K562 (cell line): ENCODE results near the gene ITSN1. TPM values are rescaled to one million over a fixed set of nuclear protein-coding genes. Genes with fewer than 3 reads are reported as not detected.

Experiments
- ATAC-seq: fragments of 200-7000 bp; cut with Tn5 transposase; 3 replicates; pipeline ENCODE4 v1.9.1; 2020; ENCODE audit warnings: moderate library complexity
- BruUV-seq: library from RNA; stranded (reverse); fragments of 400-500 nt; replicated peaks from 2 replicates; lab custom pipeline; 2021; lab: Mats Ljungman, UMichigan
- CTCF ChIA-PET: fragments of 300-600 bp; formaldehyde crosslinking; extraction: SDS; loops from one replicate; lab custom pipeline; 2021; ENCODE audit warnings: low intra/inter-chr PET ratio; lab: Yijun Ruan, JAX
- POLR2A ChIA-PET: fragments of 300-600, 350-650 bp; sonication (Branson Sonifier 250); formaldehyde crosslinking; extraction: SDS; loops from one replicate; lab custom pipeline; 2021; ENCODE audit warnings: antibody characterized with exemption, inconsistent platforms; lab: Yijun Ruan, JAX
- DNase-seq, 4 experiments: peaks; one replicate each; pipeline versions ENCODE4 v3.0.0 to v3.0.0-alpha.2; 2011 to 2018; ENCODE audit warnings: low spot score in 3 of 4, mixed read lengths in 3 of 4; ENCODE audit errors: extremely low read depth in 1 of 4
- FAIRE-seq: peaks from 2 replicates; lab custom pipeline; 2011; peaks lifted over from hg19 to GRCh38; lab: Jason Lieb, UNC
- H2AFZ ChIP-seq: 2 replicates; pipeline ENCODE4 v1.6.0; 2011; ENCODE audit warnings: low read depth, low read length, control low read depth, inconsistent platforms
- H3K27ac ChIP-seq: fragments of 200-600 bp; 3 replicates; pipeline ENCODE4 v1.8.0; 2011; ENCODE audit warnings: low read depth, mild to moderate bottlenecking, control low read depth, inconsistent platforms, low read length, moderate library complexity, mixed read lengths; ENCODE audit errors: extremely low read depth
- H3K27me3 ChIP-seq, 2 experiments: fragments of 300-600 bp in 1 of 2; 2 replicates in 1 of 2; 3 replicates in 1 of 2; pipeline versions ENCODE4 v1.6.0 to v1.8.0; 2011; ENCODE audit warnings: inconsistent platforms in 2 of 2, low read length in 2 of 2, mild to moderate bottlenecking in 1 of 2, mixed read lengths in 1 of 2, moderate library complexity in 1 of 2; ENCODE audit not compliant: control insufficient read depth in 2 of 2, insufficient read depth in 2 of 2
- H3K36me3 ChIP-seq: fragments of 300-600 bp; 3 replicates; pipeline ENCODE4 v1.8.0; 2011; ENCODE audit warnings: mild to moderate bottlenecking, low read length, inconsistent platforms; ENCODE audit not compliant: control insufficient read depth, insufficient read depth
- H3K4me1 ChIP-seq, 2 experiments: fragments of 200-600 bp in 1 of 2; replicated peaks in 1 of 2; 2 replicates in 1 of 2; 3 replicates in 1 of 2; pipeline versions ENCODE4 v1.5.1 to v1.8.0; 2011; ENCODE audit warnings: inconsistent platforms in 2 of 2, low read length in 2 of 2, mild to moderate bottlenecking in 1 of 2, mixed read lengths in 1 of 2, moderate library complexity in 1 of 2; ENCODE audit not compliant: control insufficient read depth in 2 of 2, insufficient read depth in 2 of 2
- H3K4me2 ChIP-seq: 2 replicates; pipeline ENCODE4 v1.6.1; 2011; ENCODE audit warnings: low read length, control low read depth, inconsistent platforms, mixed read lengths; ENCODE audit not compliant: insufficient read depth
- H3K4me3 ChIP-seq: fragments of 200-600 bp; sonication (generic), shearing (Covaris generic); 2 replicates; pipeline ENCODE4 v1.5.1; 2016; ENCODE audit warnings: control low read depth, inconsistent platforms
- H3K79me2 ChIP-seq: fragments of 200-600 bp; 3 replicates; pipeline ENCODE4 v1.8.0; 2011; ENCODE audit warnings: low read length, inconsistent platforms; ENCODE audit not compliant: control insufficient read depth, insufficient read depth
- H3K9ac ChIP-seq, 2 experiments: 2 replicates each; pipeline versions ENCODE4 v1.6.0 to v1.6.1; 2011; ENCODE audit warnings: low read depth in 2 of 2, low read length in 2 of 2, control low read depth in 1 of 2, inconsistent platforms in 1 of 2, mild to moderate bottlenecking in 1 of 2, mixed read lengths in 1 of 2; ENCODE audit not compliant: insufficient read depth in 1 of 2
- H3K9me1 ChIP-seq: one replicate; pipeline ENCODE4 v1.6.0; 2011; ENCODE audit warnings: inconsistent platforms, mild to moderate bottlenecking, low read length, moderate library complexity; ENCODE audit not compliant: control insufficient read depth, insufficient read depth
- H3K9me3 ChIP-seq: replicated peaks from 2 replicates; pipeline ENCODE4 v1.5.1; 2011; ENCODE audit warnings: low read depth, low read length, inconsistent platforms; ENCODE audit not compliant: control insufficient read depth, insufficient read depth
- H4K20me1 ChIP-seq: replicated peaks from 2 replicates; pipeline ENCODE4 v1.6.1; 2011; ENCODE audit warnings: low read length, inconsistent platforms, mixed read lengths; ENCODE audit not compliant: control insufficient read depth, insufficient read depth
- BCOR ChIP-seq: fragments of 450-650 bp; IDR thresholded peaks from 2 replicates; pipeline ENCODE4 v1.6.1; 2016
- BRD9 ChIP-seq: fragments of 450-650 bp; IDR thresholded peaks from 2 replicates; pipeline ENCODE4 v1.6.1; 2018; ENCODE audit warnings: low read depth; ENCODE audit not compliant: partially characterized antibody
- KDM1A ChIP-seq, 2 experiments: fragments of 450-650 bp; IDR thresholded peaks; 2 replicates each; pipeline ENCODE4 v1.6.1; 2016; ENCODE audit warnings: mild to moderate bottlenecking in 2 of 2
- KDM2B ChIP-seq: fragments of 250-450 bp; sonication (Bioruptor Pico); IDR thresholded peaks from 2 replicates; pipeline ENCODE4 v1.8.0; 2021; ENCODE audit warnings: mild to moderate bottlenecking, moderate library complexity
- NCOR1 ChIP-seq: fragments of 450-650 bp; IDR thresholded peaks from 2 replicates; pipeline ENCODE4 v1.6.1; 2016; ENCODE audit warnings: mild to moderate bottlenecking, moderate library complexity
- PTBP1 ChIP-seq: fragments of 200-400 bp; formaldehyde crosslinking; IDR thresholded peaks from 2 replicates; pipeline ENCODE4 v1.6.1; 2017; ENCODE audit warnings: low read depth, low read length
- RBM25 ChIP-seq: fragments of 200-400 bp; formaldehyde crosslinking; IDR thresholded peaks from 2 replicates; pipeline ENCODE4 v1.6.1; 2018; ENCODE audit warnings: low read length, low read depth, moderate library complexity; ENCODE audit not compliant: severe bottlenecking
- ZFP36 ChIP-seq: fragments of 150-350 bp; IDR thresholded peaks from 2 replicates; pipeline ENCODE4 v1.6.1; 2018; ENCODE audit warnings: low read length, low read depth; ENCODE audit not compliant: partially characterized antibody
- ZNF639 ChIP-seq, 2 experiments: fragments of 200-800 bp in 1 of 2; sonication (Bioruptor generic) in 1 of 2; sonication (generic) in 1 of 2; formaldehyde crosslinking in 1 of 2; IDR thresholded peaks in 1 of 2; conservative IDR thresholded peaks in 1 of 2; 2 replicates each; pipeline versions ENCODE4 v1.5.0 to v1.6.1; 2016 to 2020; ENCODE audit warnings: missing compliant biosample characterization in 1 of 2, missing genetic modification characterization in 1 of 2, missing genetic modification reagents in 1 of 2
- WGBS: fragments of 100-300 bp; shearing (Covaris generic); methylation state at CpG from one replicate; pipeline ENCODE4 v1.1.6; 2016; ENCODE audit warnings: low coverage, mixed read lengths; ENCODE audit not compliant: insufficient coverage; ENCODE audit errors: missing lambda C conversion rate; 5-methylcytosine and 5-hydroxymethylcytosine counted together
- in situ Hi-C: fragments of 300-500 bp; cut with MboI; formaldehyde crosslinking; loops from 4 replicates; pipeline ENCODE4 v1.15.0; 2018; ENCODE audit warnings: inconsistent platforms, mixed read lengths
- intact Hi-C: fragments of 100-400 bp; cut with micrococcal nuclease; formaldehyde crosslinking; loops from 2 replicates; pipeline ENCODE4 v1.14.2; 2022
- polyA plus RNA-seq, 8 experiments: library from polyadenylated mRNA; depleted of rRNA in 4 of 8; stranded (reverse) in 5 of 8; unstranded in 3 of 8; fragments of >200 nt; fragmentation: Nextera tagmentation in 2 of 8; fragmentation: Illumina TruSeq in 1 of 8; extraction: Ambion mirVana in 2 of 8; extraction: Trizol in 1 of 8; gene quantifications; 2 replicates each; pipeline versions ENCODE4 v1.2.1 to v1.2.3, GENCODE V29; 2011 to 2014; ENCODE audit warnings: inconsistent platforms in 1 of 8, missing spikeins in 1 of 8
- total RNA-seq, 7 experiments: library from RNA; depleted of rRNA in 6 of 7; stranded (reverse); fragments of >200 nt in 6 of 7; fragmentation: Illumina TruSeq in 2 of 7; extraction: Trizol in 2 of 7; gene quantifications; 2 replicates each; pipeline versions ENCODE4 v1.2.1 to v1.2.3, GENCODE V29; 2011 to 2021; ENCODE audit warnings: low replicate concordance in 1 of 7
- TF ChIP-seq, protein P1 (sequence below): fragments of 450-650 bp; IDR thresholded peaks from 2 replicates; pipeline ENCODE4 v1.6.1; 2017; ENCODE audit warnings: mild to moderate bottlenecking, moderate library complexity

ITSN1 gene
- total and polyA plus RNA-seq, 9 of the 15 experiments (the other 6 are each of a cell fraction or from before 2014, with no cell fraction given), result 1.1 to 12.6 (median 4.8) TPM

- TF ChIP-seq, protein P1, sequence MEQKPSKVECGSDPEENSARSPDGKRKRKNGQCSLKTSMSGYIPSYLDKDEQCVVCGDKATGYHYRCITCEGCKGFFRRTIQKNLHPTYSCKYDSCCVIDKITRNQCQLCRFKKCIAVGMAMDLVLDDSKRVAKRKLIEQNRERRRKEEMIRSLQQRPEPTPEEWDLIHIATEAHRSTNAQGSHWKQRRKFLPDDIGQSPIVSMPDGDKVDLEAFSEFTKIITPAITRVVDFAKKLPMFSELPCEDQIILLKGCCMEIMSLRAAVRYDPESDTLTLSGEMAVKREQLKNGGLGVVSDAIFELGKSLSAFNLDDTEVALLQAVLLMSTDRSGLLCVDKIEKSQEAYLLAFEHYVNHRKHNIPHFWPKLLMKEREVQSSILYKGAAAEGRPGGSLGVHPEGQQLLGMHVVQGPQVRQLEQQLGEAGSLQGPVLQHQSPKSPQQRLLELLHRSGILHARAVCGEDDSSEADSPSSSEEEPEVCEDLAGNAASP, result no peak
These were observed 217.2 kb downstream of the ITSN1 start (continued) for GRCh38 chr21:33859373-33860102.

DNA sequence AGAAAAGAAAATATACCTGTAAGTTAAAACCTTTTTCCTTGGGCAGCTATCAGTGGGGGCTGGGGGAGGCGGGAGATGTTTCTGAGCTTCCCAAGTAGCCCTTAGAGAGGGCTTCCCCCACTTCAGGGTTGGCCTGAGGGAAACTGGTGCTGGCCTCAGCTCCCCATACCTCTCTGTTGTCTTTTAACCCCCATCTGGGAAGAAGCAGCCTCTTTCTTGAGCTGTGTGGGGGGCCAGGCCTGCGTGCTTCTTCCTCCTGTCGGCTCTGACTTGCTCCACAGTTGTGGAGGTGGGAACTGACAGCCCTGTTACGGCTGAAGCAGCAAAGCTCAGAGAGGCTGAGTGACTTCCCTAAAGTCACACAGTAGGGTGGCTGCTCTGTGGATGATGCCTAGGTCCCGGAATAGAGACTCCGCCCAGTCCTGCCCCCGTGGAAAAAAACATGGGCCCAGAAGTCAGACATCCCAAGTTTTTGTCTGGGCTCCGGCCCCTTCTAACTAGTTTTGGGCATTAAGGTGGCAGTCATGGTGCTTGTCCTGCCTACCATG lies 218.1 kb downstream of the ITSN1 start:
- H3K27ac ChIP-seq, result no peak overlapping the region
- H3K79me2 ChIP-seq, result no peaks in the 10 kb centered on the region
- no peak overlapping the region for H3K9ac ChIP-seq
- DNase-seq (no peak), FAIRE-seq (no peak), ATAC-seq (no peak)
- H3K4me1 ChIP-seq, result peaks cover 0 to 7% of the 10 kb centered on the region in 2 experiments; a peak in 1 of 5 replicates
- no peak overlapping the region for H3K4me2 ChIP-seq
- intact Hi-C loops (no loop called here), in situ Hi-C loops (no loop called here)
- no peaks in the 10 kb centered on the region for H3K9me3 ChIP-seq
- peaks cover 5% of the 10 kb centered on the region for H4K20me1 ChIP-seq
- TF ChIP-seq BRD9, result peak; percentile 92
- TF ChIP-seq ZNF639 (CRISPR knock-in tag; conservative IDR thresholded peaks at IDR 0.05 in 1 of 2, IDR thresholded peaks at IDR 0.05 in 1 of 2), result no peak
- 0 out of 2 replicates have a peak, but pooled peaks have one; percentile 41 for TF ChIP-seq PTBP1
- peak; percentile 64 for TF ChIP-seq ZFP36
- no peak for TF ChIP-seq NCOR1
- no peak for TF ChIP-seq KDM2B
- TF ChIP-seq KDM1A (IDR thresholded peaks at IDR 0.05), result peak in 1 of 2 experiments; percentile 19; a peak in 1 of 4 replicates
- TF ChIP-seq RBM25, result peak; percentile 44
- peak; percentile 64; the same call in 1 of the 2 replicates for TF ChIP-seq BCOR
- CTCF ChIA-PET, result no interaction called here
- H3K9me1 ChIP-seq, result peaks cover 4% of the 10 kb centered on the region
- WGBS, result 5% methylated on average over 8 of the region's 8 CpGs
- no peak overlapping the region for H3K4me3 ChIP-seq
- no peak overlapping the region for H2AFZ ChIP-seq
- POLR2A ChIA-PET, result interaction anchor here (0.7 kb wide), 1 partner anchor 297 kb away, joined by 3 read pairs; no protein-coding TSS in a partner anchor
- H3K36me3 ChIP-seq, result no peaks in the 10 kb centered on the region
- BruUV-seq, result no TSS peak
- peaks cover 71 to 91% of the 10 kb centered on the region in 2 experiments for H3K27me3 ChIP-seq
